DND-41 (cell line): Measurements from ENCODE around the gene KCNQ5.

Experiments
- ATAC-seq: fragments of 200-7000 bp; cut with Tn5 transposase; 3 replicates; pipeline ENCODE4 v1.9.1; 2021; ENCODE audit warnings: low read depth; ENCODE audit not compliant: insufficient read depth
- DNase-seq: peaks from one replicate; pipeline ENCODE4 v3.0.0-alpha.2; 2020
- H2AFZ ChIP-seq: 2 replicates; pipeline ENCODE4 v1.6.0; 2012; ENCODE audit warnings: low read depth, low read length
- H3K27ac ChIP-seq: 2 replicates; pipeline ENCODE4 v1.5.1; 2012; ENCODE audit warnings: low read length, inconsistent platforms
- H3K27me3 ChIP-seq: fragments of 200-600 bp; sonication (generic); 2 replicates; pipeline ENCODE4 v1.6.0; 2012; ENCODE audit warnings: low read length, mild to moderate bottlenecking, inconsistent platforms; ENCODE audit not compliant: insufficient read depth, poor library complexity
- H3K36me3 ChIP-seq: 2 replicates; pipeline ENCODE4 v1.5.1; 2012; ENCODE audit warnings: low read length, inconsistent platforms; ENCODE audit not compliant: insufficient read depth
- H3K4me1 ChIP-seq: 2 replicates; pipeline ENCODE4 v1.5.1; 2012; ENCODE audit warnings: mild to moderate bottlenecking, low read length; ENCODE audit not compliant: insufficient read depth
- H3K4me2 ChIP-seq: 2 replicates; pipeline ENCODE4 v1.6.0; 2012; ENCODE audit warnings: mild to moderate bottlenecking, moderate library complexity, low read length, inconsistent platforms; ENCODE audit not compliant: insufficient read depth
- H3K4me3 ChIP-seq, 2 experiments: fragments of 200-600 bp in 1 of 2; shearing (Covaris generic) in 1 of 2; 2 replicates each; pipeline ENCODE4 v1.5.1; 2012 to 2016; ENCODE audit warnings: inconsistent platforms in 2 of 2, low read length in 2 of 2, mild to moderate bottlenecking in 2 of 2, low read depth in 1 of 2, moderate library complexity in 1 of 2
- H3K79me2 ChIP-seq: 2 replicates; pipeline ENCODE4 v1.6.0; 2012; ENCODE audit warnings: low read length, inconsistent platforms; ENCODE audit not compliant: insufficient read depth
- H3K9ac ChIP-seq: 2 replicates; pipeline ENCODE4 v1.6.0; 2012; ENCODE audit warnings: low read depth, mild to moderate bottlenecking, inconsistent platforms, low read length, moderate library complexity
- H3K9me3 ChIP-seq: 2 replicates; pipeline ENCODE4 v1.5.1; 2012; ENCODE audit warnings: low read length, moderate library complexity, mild to moderate bottlenecking, inconsistent platforms; ENCODE audit not compliant: insufficient read depth, severe bottlenecking
- H4K20me1 ChIP-seq: 2 replicates; pipeline ENCODE4 v1.6.0; 2012; ENCODE audit warnings: low read length; ENCODE audit not compliant: insufficient read depth
- CTCF ChIP-seq: IDR thresholded peaks from 2 replicates; pipeline ENCODE4 v1.5.1; 2012; ENCODE audit warnings: borderline replicate concordance, low read length, moderate library complexity, mild to moderate bottlenecking; ENCODE audit not compliant: poor library complexity, severe bottlenecking; ENCODE audit errors: extremely low read depth
- EZH2 ChIP-seq: IDR thresholded peaks from 3 replicates; pipeline ENCODE4 v1.6.1; 2012; ENCODE audit warnings: borderline replicate concordance, low read depth, mild to moderate bottlenecking, moderate library complexity, low read length, inconsistent platforms; ENCODE audit not compliant: severe bottlenecking

Gene KCNQ5

GRCh38 chr6:72646604-72647485 is 25.0 kb downstream of the KCNQ5 start:
- ATAC-seq: no peak
- H3K4me3 ChIP-seq: no peak overlapping the region

DNA sequence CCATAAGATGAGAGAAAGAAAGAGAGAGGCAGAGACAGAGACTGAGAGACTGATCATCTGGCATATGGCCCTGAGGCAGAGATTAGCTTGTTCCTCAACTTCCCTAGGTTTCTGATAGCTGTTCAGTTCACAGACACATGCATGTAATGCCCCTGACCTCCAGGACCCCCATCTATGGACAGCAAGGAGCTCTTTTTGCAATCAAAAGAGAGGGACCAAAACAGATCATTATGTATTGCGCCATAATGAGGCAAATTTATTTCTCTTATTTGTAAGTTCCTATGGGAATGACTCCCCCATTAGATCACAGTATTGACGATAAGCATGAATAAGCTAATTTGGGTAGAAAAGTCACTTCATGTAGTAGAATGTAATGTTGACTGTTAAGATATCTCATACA is 25.6 kb downstream of the KCNQ5 start:
- Histone ChIP-seq H3K9ac (no peak overlapping the region), H3K36me3 (no peaks in the 10 kb centered on the region), H3K4me1 (no peaks in the 10 kb centered on the region), H3K4me3 (no peak overlapping the region), H3K9me3 (no peaks in the 10 kb centered on the region), H2AFZ (no peak overlapping the region), H3K27ac (no peak overlapping the region), H3K27me3 (no peaks in the 10 kb centered on the region), H3K4me2 (no peak overlapping the region), H3K79me2 (peaks cover 6% of the 10 kb centered on the region; the same call in 1 of the 2 replicates), H4K20me1 (no peaks in the 10 kb centered on the region; the same call in 1 of the 2 replicates)
- no peak for TF ChIP-seq EZH2
- no peak for TF ChIP-seq CTCF
- no peak for DNase-seq
- no peak for ATAC-seq

More at GRCh38 chr6:72646604-72647485, 25.0 kb downstream of the KCNQ5 start:
- H3K4me2 ChIP-seq: no peak overlapping the region
- no peaks in the 10 kb centered on the region; the same call in 1 of the 2 replicates for H4K20me1 ChIP-seq
- peaks cover 6% of the 10 kb centered on the region; the same call in 1 of the 2 replicates for H3K79me2 ChIP-seq
- no peak overlapping the region for H3K27ac ChIP-seq
- H3K9me3 ChIP-seq: no peaks in the 10 kb centered on the region
- no peak for TF ChIP-seq CTCF
- TF ChIP-seq EZH2: no peak
- no peak for DNase-seq
- no peaks in the 10 kb centered on the region for H3K4me1 ChIP-seq
- no peaks in the 10 kb centered on the region for H3K36me3 ChIP-seq
- H2AFZ ChIP-seq: no peak overlapping the region
- H3K27me3 ChIP-seq: no peaks in the 10 kb centered on the region
- H3K9ac ChIP-seq: no peak overlapping the region

DNA sequence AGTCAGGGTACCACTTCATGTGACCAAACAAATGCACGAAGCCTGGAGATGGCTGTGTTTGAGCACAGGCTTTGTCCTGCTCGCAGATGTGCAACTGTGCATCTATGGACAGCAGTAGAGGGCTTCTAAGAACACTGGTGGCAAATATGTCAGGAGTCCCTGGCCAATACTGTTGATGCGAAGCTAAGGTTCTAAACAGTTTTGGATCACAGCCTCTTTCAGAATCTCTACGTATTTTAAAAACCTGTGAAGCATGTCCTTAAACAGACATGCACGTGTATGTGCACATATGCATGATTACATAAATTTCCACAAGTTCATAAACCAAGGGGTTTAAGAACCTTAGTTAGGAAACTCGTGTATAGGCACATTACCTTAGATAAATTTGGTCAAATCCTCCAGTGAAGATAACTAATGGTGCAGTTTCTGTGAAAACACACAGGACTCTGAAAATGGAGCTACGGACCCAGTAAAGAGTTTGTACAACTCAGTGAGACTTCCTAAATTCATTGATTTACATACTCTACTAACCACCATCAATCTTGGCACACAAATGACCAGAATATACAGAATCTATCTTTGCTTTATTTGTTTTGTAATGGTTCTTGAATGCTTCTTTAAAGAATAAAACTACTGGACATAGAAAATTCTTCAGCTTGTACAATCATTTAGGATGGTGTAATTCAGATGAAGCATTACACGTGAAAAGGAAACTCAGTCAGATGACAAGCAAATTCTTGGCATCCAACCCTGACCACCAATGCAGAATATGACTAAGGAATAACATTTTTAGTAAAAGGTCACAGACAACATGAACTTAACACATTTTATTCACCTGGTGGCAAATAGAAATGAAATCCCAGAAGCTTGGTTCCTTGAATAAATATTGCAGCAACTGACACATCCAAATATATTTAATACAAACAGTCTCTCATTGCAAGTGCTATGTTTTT is 27.4 kb downstream of the KCNQ5 start:
- H3K36me3 ChIP-seq: no peaks in the 10 kb centered on the region
- no peaks in the 10 kb centered on the region for H3K9me3 ChIP-seq
- no peak overlapping the region for H3K9ac ChIP-seq
- no peak for ATAC-seq
- H4K20me1 ChIP-seq: no peaks in the 10 kb centered on the region; the same call in 1 of the 2 replicates
- H3K4me3 ChIP-seq: no peak overlapping the region
- H3K4me2 ChIP-seq: no peak overlapping the region
- H2AFZ ChIP-seq: no peak overlapping the region
- DNase-seq: no peak
- no peak for TF ChIP-seq CTCF
- TF ChIP-seq EZH2: no peak
- H3K4me1 ChIP-seq: no peaks in the 10 kb centered on the region
- peaks cover 6% of the 10 kb centered on the region; the same call in 1 of the 2 replicates for H3K79me2 ChIP-seq
- H3K27ac ChIP-seq: no peak overlapping the region
- no peaks in the 10 kb centered on the region for H3K27me3 ChIP-seq
